AG04450 (cell line): ENCODE data around the gene NTM. TPM values are rescaled to one million over a fixed set of nuclear protein-coding genes. Genes with fewer than 3 reads are reported as not detected.
A peak's percentile ranks its signal among the peaks of the same experiment; 100 is the strongest.

Experiments used
- CTCF ChIA-PET: fragments of 300-600, 350-600 bp; formaldehyde crosslinking; extraction: SDS; loops from one replicate; lab custom pipeline; 2022; ENCODE audit warnings: antibody characterized with exemption, inconsistent platforms; lab: Charles Lee
- POLR2A ChIA-PET: fragments of 350-600 bp; formaldehyde crosslinking; extraction: SDS; loops from one replicate; lab custom pipeline; 2021; ENCODE audit warnings: antibody characterized with exemption, inconsistent platforms; lab: Yijun Ruan, JAX
- DNase-seq: peaks from one replicate; pipeline ENCODE4 v3.0.0-alpha.2; 2011; ENCODE audit warnings: low read depth, low spot score
- H3K27ac ChIP-seq: one replicate; pipeline ENCODE4 v1.5.1; 2012; ENCODE audit warnings: low read depth, low read length, control low read depth
- H3K27me3 ChIP-seq: one replicate; pipeline ENCODE4 v1.6.0; 2012; ENCODE audit warnings: low read length; ENCODE audit not compliant: control insufficient read depth, insufficient read depth
- H3K4me3 ChIP-seq: 2 replicates; pipeline ENCODE4 v1.5.1; 2011; ENCODE audit warnings: mild to moderate bottlenecking, low read depth, low read length, control low read depth
- H3K9me3 ChIP-seq: 2 replicates; pipeline ENCODE4 v1.5.1; 2012; ENCODE audit warnings: low read length; ENCODE audit not compliant: control insufficient read depth, insufficient read depth
- CTCF ChIP-seq: IDR thresholded peaks from 2 replicates; pipeline ENCODE4 v1.5.1; 2011; ENCODE audit warnings: low read depth, low read length, control low read depth, inconsistent platforms
- polyA plus RNA-seq: library from polyadenylated mRNA; depleted of rRNA; stranded (reverse); fragments of >200 nt; gene quantifications from 2 replicates; pipeline ENCODE4 v1.2.3, GENCODE V29; 2011

NTM gene
- polyA plus RNA-seq, 1 experiment, result 26.9 TPM

- no peak overlapping the region for H3K4me3 ChIP-seq
- no peaks in the 10 kb centered on the region; the same call in 1 of the 2 replicates for H3K9me3 ChIP-seq
- DNase-seq, result no peak
- H3K27me3 ChIP-seq, result no peaks in the 10 kb centered on the region
- CTCF ChIA-PET, result interaction anchor here (0.6 to 5.6 kb wide), 15 partner anchors 9 to 1372 kb away, joined by 3 to 70 read pairs (median 3); no protein-coding TSS in a partner anchor
- POLR2A ChIA-PET, result no interaction called here
- H3K27ac ChIP-seq, result no peak overlapping the region
- TF ChIP-seq CTCF, result no peak
These were observed 321.7 kb downstream of the NTM start for GRCh38 chr11:131692151-131692550.

- Histone ChIP-seq H3K9me3 (no peaks in the 10 kb centered on the region; the same call in 1 of the 2 replicates), H3K4me3 (no peak overlapping the region), H3K27ac (no peak overlapping the region), H3K27me3 (no peaks in the 10 kb centered on the region)
- no peak for TF ChIP-seq CTCF
- ChIA-PET CTCF (interaction anchor here (0.6 to 5.6 kb wide), 8 partner anchors 18 to 434 kb away, joined by 3 to 70 read pairs (median 22); no protein-coding TSS in a partner anchor), POLR2A (no interaction called here)
- DNase-seq, result no peak
These were observed 322.5 kb downstream of the NTM start for GRCh38 chr11:131692961-131693360.

- Histone ChIP-seq H3K4me3 (no peak overlapping the region), H3K27ac (no peak overlapping the region), H3K27me3 (no peaks in the 10 kb centered on the region), H3K9me3 (no peaks in the 10 kb centered on the region; the same call in 1 of the 2 replicates)
- DNase-seq, result no peak
- no peak for TF ChIP-seq CTCF
- ChIA-PET CTCF (interaction anchor here (0.8 to 5.6 kb wide), 31 partner anchors 8 to 1370 kb away, joined by 3 to 70 read pairs (median 10); no protein-coding TSS in a partner anchor), POLR2A (interaction anchor here (0.5 kb wide), 1 partner anchor 289 kb away, joined by 3 read pairs; no protein-coding TSS in a partner anchor)
These were observed 323.3 kb downstream of the NTM start for GRCh38 chr11:131693756-131694155.

- peak; percentile 44 for DNase-seq
- no peaks in the 10 kb centered on the region; the same call in 1 of the 2 replicates for H3K9me3 ChIP-seq
- no peak overlapping the region for H3K27ac ChIP-seq
- CTCF ChIA-PET, result interaction anchor here (0.6 to 5.6 kb wide), 94 partner anchors 7 to 1369 kb away, joined by 3 to 70 read pairs (median 5); no protein-coding TSS in a partner anchor
- H3K27me3 ChIP-seq, result no peaks in the 10 kb centered on the region
- peak overlapping the region; percentile 17; the same call in 1 of the 2 replicates for H3K4me3 ChIP-seq
- TF ChIP-seq CTCF, result peak; percentile 95
- POLR2A ChIA-PET, result no interaction called here
These were observed 324.4 kb downstream of the NTM start for GRCh38 chr11:131694526-131695424.
